Suppressor macrophage (primary cell): ENCODE data around the gene KCP.

Experiments used
- DNase-seq, 4 experiments: peaks; one replicate each; pipeline ENCODE4 v3.0.0-alpha.2; 2020 to 2022

Gene KCP

GRCh38 chr7:128886391-128887168 is 23.9 kb downstream of the KCP start:
- DNase-seq: no peak

DNA sequence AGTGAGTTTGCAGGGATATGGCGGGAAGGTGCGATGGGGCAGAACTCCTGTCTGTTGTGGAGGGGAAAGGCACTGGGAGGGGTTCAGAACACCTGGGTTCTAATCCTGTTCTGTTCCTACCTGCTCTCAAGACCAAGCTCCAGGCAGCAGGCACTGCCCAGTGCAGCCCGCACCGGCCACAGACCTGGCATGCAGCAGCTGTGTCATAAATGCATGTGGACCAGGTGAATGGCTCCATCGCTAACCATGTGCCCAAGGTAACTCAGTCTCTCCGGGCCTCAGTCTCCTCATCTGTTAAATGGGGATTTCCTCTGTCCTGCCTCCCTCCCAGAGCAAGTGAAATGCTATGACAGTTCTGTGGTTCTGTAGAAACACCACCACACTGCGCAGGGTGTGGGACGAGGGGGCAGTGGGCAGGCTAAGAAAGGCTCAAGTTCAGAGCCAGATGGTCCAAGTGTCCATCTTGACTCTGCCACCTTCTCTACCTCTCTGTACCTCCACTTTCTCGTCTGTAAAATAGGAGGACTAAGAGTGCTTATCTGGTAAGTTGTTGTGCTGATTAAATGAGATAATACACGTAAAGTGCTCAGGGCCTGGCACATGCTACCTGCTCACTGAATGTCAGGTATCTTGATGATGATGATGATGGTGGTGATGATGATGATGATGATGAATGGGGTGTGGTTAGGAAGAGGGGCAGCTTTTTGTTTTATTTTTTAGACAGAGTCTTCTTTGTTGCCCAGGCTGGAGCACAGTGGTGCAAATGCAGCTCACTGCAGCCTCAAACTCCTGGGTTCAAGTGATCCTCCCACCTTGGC is 24.9 kb downstream of the KCP start:
- no peak for DNase-seq

- no peak for DNase-seq
Measured at GRCh38 chr7:128884561-128885369, 25.7 kb downstream of the KCP start.

- DNase-seq: peak; percentile 87 to 95 (median 93)
Measured at GRCh38 chr7:128883622-128884448, 26.7 kb downstream of the KCP start.

- no peak for DNase-seq
Measured at GRCh38 chr7:128882134-128882533, 28.4 kb downstream of the KCP start.

DNA sequence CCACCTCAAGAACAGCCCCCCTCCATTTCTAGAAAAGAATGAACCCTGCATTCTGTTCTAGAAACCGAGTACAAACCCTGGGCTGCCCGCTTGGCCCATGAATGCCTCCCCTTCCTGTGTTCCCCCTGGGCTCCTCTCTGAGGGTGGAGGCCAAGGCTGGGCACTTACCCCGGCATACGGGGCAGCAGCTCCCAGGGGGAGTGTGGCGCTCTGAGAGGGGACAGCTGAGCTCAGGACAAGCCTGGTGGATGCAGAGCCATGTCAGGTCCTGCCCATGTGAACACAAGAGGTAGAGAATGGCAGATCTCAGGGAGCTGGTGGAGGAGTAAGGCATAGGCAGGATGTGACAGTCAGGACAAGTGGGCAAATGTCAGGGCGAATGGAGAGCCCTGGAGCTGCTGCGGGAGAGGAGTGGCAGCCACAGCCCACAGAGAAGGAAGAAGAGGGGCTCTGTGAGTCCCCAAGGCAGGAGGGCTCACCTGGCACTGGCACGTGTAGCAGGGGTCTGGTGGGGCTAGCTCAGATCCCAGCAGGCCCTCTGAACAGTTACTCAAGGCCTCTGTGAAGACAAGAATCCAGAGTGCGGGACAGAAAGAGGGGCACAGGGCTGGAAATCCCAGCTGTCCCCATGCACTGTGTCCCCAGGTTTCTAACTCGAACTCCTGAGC is 28.9 kb downstream of the KCP start:
- DNase-seq: no peak

- no peak for DNase-seq
Measured at GRCh38 chr7:128880791-128881457, 29.6 kb downstream of the KCP start.

DNA sequence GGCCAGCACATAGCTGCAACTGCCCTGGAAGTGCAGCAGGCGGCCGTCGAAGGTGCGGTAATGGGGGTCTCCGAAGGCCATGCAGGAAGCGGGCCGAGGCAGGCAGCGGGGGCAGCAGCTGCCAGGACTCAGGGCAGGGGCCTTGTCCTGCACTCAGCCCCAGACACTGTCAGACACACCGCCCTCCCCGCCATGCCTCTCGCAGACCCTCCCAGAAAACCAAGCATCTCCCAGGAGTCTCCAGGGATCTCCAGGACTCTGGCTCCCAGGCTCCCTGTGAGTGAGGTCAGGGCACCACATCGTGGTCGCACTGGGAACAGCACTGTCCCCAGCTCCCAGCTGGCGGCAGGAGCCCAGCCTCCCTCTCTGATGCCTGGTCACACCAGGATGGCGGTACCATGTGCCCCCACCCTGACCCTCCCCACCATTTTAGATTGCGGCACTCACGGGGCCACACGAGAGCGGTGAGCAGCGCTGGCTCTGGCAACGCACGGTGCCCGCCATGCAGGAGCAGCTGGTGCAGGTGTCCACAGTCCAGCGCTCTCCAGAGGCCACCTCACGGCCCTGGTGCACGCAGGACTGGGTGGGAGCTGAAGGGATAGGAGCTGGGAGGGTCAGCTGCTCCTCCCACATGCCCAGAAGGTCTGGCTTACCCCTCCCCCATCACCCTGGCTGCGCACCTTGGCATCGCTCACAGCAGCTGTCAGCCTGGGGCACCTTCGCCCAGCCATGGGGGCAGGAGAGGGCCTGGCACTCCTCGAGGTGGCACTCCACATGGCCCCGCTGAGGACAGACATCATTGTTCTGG is 30.4 kb downstream of the KCP start:
- DNase-seq: peak; percentile 52 to 72 (median 64)

- no peak for DNase-seq
Measured at GRCh38 chr7:128879461-128879938, 31.0 kb downstream of the KCP start.

DNA sequence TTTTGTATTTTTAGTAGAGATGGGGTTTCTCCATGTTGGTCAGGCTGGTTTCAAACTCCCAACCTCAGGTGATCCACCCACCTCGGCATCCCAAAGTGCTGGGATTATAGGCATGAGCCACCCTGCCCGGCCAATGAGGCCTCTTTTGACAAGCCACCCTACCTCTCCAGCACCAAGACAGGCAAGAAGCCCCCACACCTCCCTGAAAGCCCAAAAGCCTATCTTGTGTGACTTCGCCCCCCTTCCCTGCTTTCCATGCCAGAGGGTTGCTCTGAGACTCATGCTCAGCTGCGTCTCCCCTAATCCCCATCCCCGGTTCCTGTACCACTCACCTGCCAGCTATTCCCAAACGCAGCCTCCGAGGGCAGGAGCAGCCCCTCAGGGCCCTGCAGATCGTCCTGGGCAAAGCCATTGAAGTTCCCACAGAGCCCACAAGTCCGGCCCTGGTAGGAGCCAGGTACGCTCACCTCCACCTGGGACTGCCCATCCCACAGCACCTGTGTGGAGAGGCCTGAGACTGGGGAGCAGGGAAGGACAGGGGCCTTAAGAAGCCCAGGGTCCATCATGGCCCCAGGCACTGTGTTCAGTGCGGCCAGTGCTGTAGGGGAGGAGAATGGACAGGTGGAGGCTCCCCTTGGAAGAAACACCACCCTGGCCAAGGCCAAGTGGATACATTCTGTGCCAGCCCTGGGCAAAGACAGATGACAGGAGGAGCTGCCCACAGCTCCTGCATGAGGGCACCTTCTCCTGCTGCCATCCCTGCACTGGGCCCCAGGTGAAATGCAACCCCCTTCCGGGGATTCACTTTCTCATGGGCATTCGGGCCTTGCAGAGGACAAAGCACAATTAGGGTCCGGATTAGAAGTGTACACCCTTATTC is 32.0 kb downstream of the KCP start:
- no peak for DNase-seq

DNA sequence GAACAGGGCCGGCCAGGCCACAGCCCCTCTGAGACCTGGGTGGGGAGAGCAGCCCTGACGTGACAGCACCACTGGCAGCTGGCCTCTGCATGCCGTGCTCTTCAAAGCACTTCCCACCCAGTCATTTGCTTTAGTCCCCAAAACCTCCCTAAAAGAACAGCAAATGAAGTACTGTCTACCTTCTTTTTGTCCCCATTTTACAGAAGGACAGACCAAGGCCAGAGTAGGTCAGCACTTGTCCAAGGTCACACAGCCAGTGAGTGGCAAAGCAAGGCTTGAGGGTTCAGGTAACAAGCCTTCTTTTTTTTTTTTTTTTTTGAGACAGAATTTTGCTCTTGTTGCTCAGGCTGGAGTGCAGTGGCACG is 32.8 kb downstream of the KCP start:
- no peak for DNase-seq

GRCh38 chr7:128876978-128877755 is 33.3 kb downstream of the KCP start:
- DNase-seq: no peak

DNA sequence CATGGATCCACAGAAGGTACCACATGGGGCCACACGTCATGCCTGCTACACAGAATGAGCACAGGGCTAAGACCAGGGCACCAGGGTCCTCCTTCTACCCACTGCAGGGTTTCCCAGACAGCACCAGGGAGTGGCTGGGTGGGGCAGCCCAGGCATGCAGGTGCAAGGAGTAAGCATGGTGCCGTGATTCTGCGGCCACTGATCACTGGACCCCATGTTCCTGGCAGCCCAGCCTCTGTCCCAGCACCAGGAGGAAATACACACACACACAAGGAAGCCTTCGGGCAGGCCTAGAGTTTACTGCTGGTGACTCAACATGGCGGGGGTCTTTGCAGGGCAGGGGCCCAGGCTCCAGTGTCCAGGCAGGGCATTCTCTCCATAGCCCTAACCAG is 33.9 kb downstream of the KCP start:
- DNase-seq: no peak

DNA sequence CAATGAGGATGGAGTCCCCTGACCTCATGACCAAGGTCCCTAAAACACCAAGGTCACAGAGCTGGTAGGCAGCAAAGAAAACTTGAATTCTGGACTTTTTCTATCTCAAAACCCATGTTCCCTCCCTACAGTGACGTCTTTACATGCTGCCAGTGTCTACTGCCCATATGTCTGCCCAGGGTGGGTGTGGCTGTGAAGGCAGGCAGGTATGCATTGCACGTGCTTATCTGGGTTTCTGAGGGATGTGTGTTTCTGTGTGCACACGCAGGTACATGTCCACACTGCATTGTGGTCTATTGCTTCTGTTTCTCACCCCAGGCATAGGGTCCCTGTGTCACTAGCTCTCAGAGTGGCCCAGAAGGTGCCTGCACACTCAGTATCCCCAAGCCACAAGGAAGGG is 34.4 kb downstream of the KCP start:
- DNase-seq: no peak

- no peak for DNase-seq
Measured at GRCh38 chr7:128875523-128875948, 35.0 kb downstream of the KCP start.

DNA sequence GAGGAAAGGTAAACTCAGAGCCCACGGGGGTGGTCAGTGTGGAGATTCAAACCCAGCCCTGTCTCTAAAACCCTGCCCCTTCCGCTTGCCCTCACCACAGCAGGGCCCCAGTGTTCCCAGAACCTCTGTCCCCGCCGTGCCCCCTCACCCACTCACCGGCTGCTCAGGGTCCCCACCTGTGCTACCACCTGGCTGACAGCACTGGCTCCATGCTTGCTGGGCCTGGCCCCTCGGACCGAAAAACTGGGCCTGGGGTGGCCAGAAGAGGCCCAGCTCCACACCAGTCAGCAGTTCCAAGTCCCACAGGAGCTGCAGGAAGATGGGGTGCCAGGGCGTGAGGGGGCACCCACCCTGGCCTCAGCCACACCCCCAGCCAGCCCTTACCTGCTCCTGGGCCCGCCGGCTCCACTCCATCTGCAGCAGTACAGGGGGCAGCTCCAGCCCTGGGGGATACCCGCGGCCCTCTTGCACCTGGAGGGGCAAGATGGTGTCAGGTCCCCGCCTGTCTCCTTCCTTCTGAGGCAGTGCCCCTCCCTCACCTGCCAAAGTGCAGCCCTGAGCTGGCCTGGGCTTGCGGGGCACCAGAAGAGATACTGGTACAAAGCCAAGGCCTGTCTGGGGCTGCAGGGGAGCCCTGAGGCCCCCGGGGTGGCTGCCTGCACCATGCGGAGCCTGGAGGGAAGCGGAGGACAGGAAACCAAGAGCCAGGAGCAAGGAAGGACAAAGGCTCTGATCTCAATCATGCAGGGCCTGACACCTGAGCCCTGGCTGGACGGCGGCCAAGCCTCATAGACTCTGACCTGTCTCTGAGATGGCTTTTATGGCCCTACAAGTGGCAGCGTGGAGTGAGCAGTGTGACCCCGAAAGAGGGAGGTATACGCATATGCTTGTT is 36.1 kb downstream of the KCP start:
- DNase-seq: no peak

DNA sequence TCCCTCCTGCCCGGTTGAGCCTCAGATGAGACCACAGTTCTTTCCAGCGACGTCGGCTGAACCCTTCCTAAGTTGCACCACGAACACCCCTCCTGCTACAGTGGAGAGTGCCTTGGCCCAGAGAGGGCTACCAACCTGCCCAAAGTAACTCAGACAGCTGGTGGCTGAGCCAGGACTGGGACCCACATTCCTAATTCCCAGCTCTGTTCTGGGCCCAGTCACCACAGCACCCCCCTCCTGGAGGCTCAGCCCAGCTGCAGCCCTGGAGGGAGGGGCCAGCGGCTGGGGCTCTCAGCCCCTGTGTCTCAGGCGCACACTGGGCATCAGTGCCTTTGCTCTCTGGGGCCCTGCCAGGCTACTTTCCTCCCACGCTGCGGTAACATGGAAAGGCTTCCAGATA is 37.3 kb downstream of the KCP start:
- no peak for DNase-seq
